Subcutaneous adipose tissue (tissue), 4 donors: ENCODE measurements around the gene PPARD. TPM values are rescaled to one million over a fixed set of nuclear protein-coding genes. Genes with fewer than 3 reads are reported as not detected.

Experiments used
- CTCF ChIP-seq: fragments of 450-650 bp; IDR thresholded peaks from one replicate; pipeline ENCODE4 v1.5.1; 2016; ENCODE audit warnings: low read depth, mild to moderate bottlenecking, control low read depth, antibody characterized with exemption, moderate library complexity
- total RNA-seq, 4 donors: library from RNA; depleted of rRNA; stranded (reverse); fragments of >200 nt; gene quantifications; one replicate each; pipeline ENCODE4 v1.1.0, GENCODE V29; 2016

PPARD gene
- total RNA-seq, 4 donors from 2014 or later: 6.1 to 17.3 (median 7.0) TPM

- TF ChIP-seq CTCF: no peak
Measured at GRCh38 chr6:35297601-35298481, 44.5 kb upstream of the PPARD start, which contains the start of gene DEF6. TSS of gene DEF6 (plus strand) at chr6:35297818. CDS start at chr6:35297857, 39 bp downstream.

GRCh38 chr6:35298625-35299140 lies 43.7 kb upstream of the PPARD start:
- TF ChIP-seq CTCF: no peak

GRCh38 chr6:35299674-35300073 lies 42.7 kb upstream of the PPARD start:
- no peak for TF ChIP-seq CTCF

- no peak for TF ChIP-seq CTCF
Measured at GRCh38 chr6:35300848-35301247, 41.5 kb upstream of the PPARD start.

- no peak for TF ChIP-seq CTCF
Measured at GRCh38 chr6:35302604-35303241, 39.6 kb upstream of the PPARD start.

GRCh38 chr6:35304299-35304698 lies 38.1 kb upstream of the PPARD start:
- TF ChIP-seq CTCF: no peak

GRCh38 chr6:35305117-35305516 lies 37.2 kb upstream of the PPARD start:
- no peak for TF ChIP-seq CTCF
